Measurements from ENCODE around the gene CD3E. TPM values are rescaled to one million over a fixed set of nuclear protein-coding genes. Genes with fewer than 3 reads are reported as not detected.
"Not testable (repeated sequence)": the region's sequence is repeated elsewhere in the genome, so short reads cannot be mapped to it uniquely, and the experiment has no call there.

The CD3E gene
- total RNA-seq, 1 experiment from 2014 or later, result not detected

- DNase-seq (ENCODE audit: low read depth), result peak; percentile 33
These were observed 13.6 kb upstream of the CD3E start for GRCh38 chr11:118290923-118291322.

GRCh38 chr11:118291477-118292135 is 12.9 kb upstream of the CD3E start:
- no peak for DNase-seq (ENCODE audit: low read depth)

- no peak for DNase-seq (ENCODE audit: low read depth)
These were observed 10.5 kb upstream of the CD3E start for GRCh38 chr11:118294053-118294452.

GRCh38 chr11:118295199-118295598 is 9.3 kb upstream of the CD3E start:
- DNase-seq (ENCODE audit: low read depth), result no peak

GRCh38 chr11:118295815-118296454 is 8.6 kb upstream of the CD3E start:
- peak; percentile 25 for DNase-seq (ENCODE audit: low read depth)

- DNase-seq (ENCODE audit: low read depth), result no peak
These were observed 2.8 kb upstream of the CD3E start for GRCh38 chr11:118301600-118302195.

- DNase-seq (ENCODE audit: low read depth), result no peak
These were observed 333 bp upstream of the CD3E start for GRCh38 chr11:118304227-118304567.

GRCh38 chr11:118305726-118306125 is 1.2 kb downstream of the CD3E start:
- no peak for DNase-seq (ENCODE audit: low read depth)

GRCh38 chr11:118306556-118306955 is 2.0 kb downstream of the CD3E start:
- no peak for DNase-seq (ENCODE audit: low read depth)

- DNase-seq (ENCODE audit: low read depth), result not testable (repeated sequence)
These were observed 4.5 kb downstream of the CD3E start for GRCh38 chr11:118308995-118309528.

GRCh38 chr11:118310271-118310670 is 5.7 kb downstream of the CD3E start:
- no peak for DNase-seq (ENCODE audit: low read depth)

GRCh38 chr11:118310781-118311485 is 6.4 kb downstream of the CD3E start:
- no peak for DNase-seq (ENCODE audit: low read depth)

- DNase-seq (ENCODE audit: low read depth), result no peak
These were observed 7.0 kb downstream of the CD3E start for GRCh38 chr11:118311518-118311917.

GRCh38 chr11:118312328-118312727 is 7.8 kb downstream of the CD3E start:
- no peak for DNase-seq (ENCODE audit: low read depth)

- no peak for DNase-seq (ENCODE audit: low read depth)
These were observed 8.7 kb downstream of the CD3E start for GRCh38 chr11:118313242-118313641.

GRCh38 chr11:118314988-118315411 is 10.5 kb downstream of the CD3E start:
- DNase-seq (ENCODE audit: low read depth), result no peak

- DNase-seq (ENCODE audit: low read depth), result no peak
These were observed 13.6 kb downstream of the CD3E start for GRCh38 chr11:118318124-118318523.

- DNase-seq (ENCODE audit: low read depth), result no peak
These were observed 14.2 kb downstream of the CD3E start for GRCh38 chr11:118318581-118319336.

- no peak for DNase-seq (ENCODE audit: low read depth)
These were observed 14.8 kb downstream of the CD3E start for GRCh38 chr11:118319337-118319707.

GRCh38 chr11:118320515-118320914 is 16.0 kb downstream of the CD3E start:
- DNase-seq (ENCODE audit: low read depth), result no peak

- DNase-seq (ENCODE audit: low read depth), result no peak
These were observed 17.0 kb downstream of the CD3E start for GRCh38 chr11:118321386-118322082.
